Suprapubic skin (tissue), 4 donors: ENCODE measurements around the gene PIP.

Experiments
- CTCF ChIP-seq, 2 donors: fragments of 200-600 bp in 1 of 2; fragments of 450-650 bp in 1 of 2; sonication (generic) in 1 of 2; IDR thresholded peaks; one replicate each; pipeline ENCODE4 v1.5.1; 2016 to 2019; ENCODE audit warnings: antibody characterized with exemption in 2 of 2, mild to moderate bottlenecking in 1 of 2, moderate library complexity in 1 of 2
- EP300 ChIP-seq: sonication (generic); formaldehyde crosslinking; IDR thresholded peaks from one replicate; pipeline ENCODE4 v1.6.1; 2017; ENCODE audit warnings: antibody characterized with exemption
- POLR2AphosphoS5 ChIP-seq, 3 donors: sonication (generic); formaldehyde crosslinking; IDR thresholded peaks; one replicate each; pipeline ENCODE4 v1.6.1; 2017; ENCODE audit warnings: antibody characterized with exemption in 3 of 3

GRCh38 chr7:143104759-143105158, 27.1 kb upstream of the PIP start:
- TF ChIP-seq CTCF (IDR thresholded peaks at IDR 0.05) (no peak), POLR2AphosphoS5 (IDR thresholded peaks at IDR 0.05) (no peak), EP300 (no peak)
